Right lobe of liver (tissue), 6 donors: Measurements from ENCODE around the gene PDE10A. TPM values are rescaled to one million over a fixed set of nuclear protein-coding genes. Genes with fewer than 3 reads are reported as not detected.

ENCODE experiments used
- ATAC-seq, 4 donors: fragments of 200-7000 bp; cut with Tn5 transposase; one replicate each; pipeline ENCODE4 v1.9.1; 2020; ENCODE audit warnings: mild to moderate bottlenecking in 4 of 4, moderate library complexity in 4 of 4
- DNase-seq, 3 donors: peaks; one replicate each; pipeline ENCODE4 v3.0.0-alpha.2; 2020
- H3K27ac ChIP-seq, 3 donors: fragments of 200-600 bp; one replicate each; pipeline ENCODE4 v1.8.0; 2022
- H3K27me3 ChIP-seq, 2 donors: fragments of 200-600 bp; one replicate each; pipeline ENCODE4 v1.8.0; 2022
- H3K36me3 ChIP-seq, 4 donors: fragments of 200-600 bp; sonication (generic) in 1 of 4; one replicate each; pipeline versions ENCODE4 v1.5.1 to v1.8.0; 2017 to 2022; ENCODE audit warnings: control low read depth in 1 of 4
- H3K4me1 ChIP-seq, 4 donors: fragments of 200-600 bp; sonication (generic) in 1 of 4; one replicate each; pipeline versions ENCODE4 v1.5.1 to v1.8.0; 2017 to 2022; ENCODE audit warnings: control low read depth in 1 of 4
- H3K4me3 ChIP-seq, 3 donors: fragments of 200-600 bp; one replicate each; pipeline ENCODE4 v1.8.0; 2022
- H3K9me3 ChIP-seq, 4 donors: fragments of 200-600 bp; sonication (generic) in 1 of 4; one replicate each; pipeline versions ENCODE4 v1.5.1 to v1.8.0; 2017 to 2022; ENCODE audit warnings: control low read depth in 1 of 4
- POLR2A ChIP-seq: fragments of 450-650 bp; IDR thresholded peaks from one replicate; pipeline ENCODE4 v1.6.1; 2017; ENCODE audit warnings: antibody characterized with exemption, mild to moderate bottlenecking
- WGBS: methylation state at CpG from one replicate; pipeline ENCODE4 v1.1.6; 2018; ENCODE audit warnings: low coverage, low lambda C conversion rate; ENCODE audit not compliant: insufficient coverage; ENCODE audit errors: missing lambda C conversion rate; 5-methylcytosine and 5-hydroxymethylcytosine counted together
- intact Hi-C, 2 donors: fragments of 100-400 bp; cut with DNase I; formaldehyde crosslinking; loops; one replicate each; pipeline versions ENCODE4 v1.11.2 to v1.14.1; 2022
- total RNA-seq, 6 experiments: library from RNA; depleted of rRNA in 2 of 6; stranded (reverse); fragments of >200 nt in 2 of 6; fragmentation: NEBNext Ultra II Directional in 3 of 6; extraction: Animal tissue kit (Norgen Biotek cat#: 25700) in 3 of 6; gene quantifications; one replicate each; pipeline versions ENCODE4 v1.1.0 to v1.2.4, GENCODE V29; 2016 to 2023
- TF ChIP-seq, protein P1 (sequence below), 4 donors: fragments of 200-600 bp in 3 of 4; fragments of 450-650 bp in 1 of 4; IDR thresholded peaks; one replicate each; pipeline versions ENCODE4 v1.5.1 to v1.8.0; 2016 to 2022; ENCODE audit warnings: antibody characterized with exemption in 4 of 4, mild to moderate bottlenecking in 2 of 4
- donor health status: DM: no; HTN: yes; CAD: no.
- donor health status: DM: no; HTN: no; CAD: no.
- donor health status: DM: no; HTN: no; CAD: no.
- donor health status: DM: no; HTN: yes; CAD: no.
- donor health status: DM: no; HTN: yes; CAD: no.

PDE10A gene
- total RNA-seq, 6 experiments from 2014 or later, result 0.48 to 1.5 (median 0.65) TPM

DNA sequence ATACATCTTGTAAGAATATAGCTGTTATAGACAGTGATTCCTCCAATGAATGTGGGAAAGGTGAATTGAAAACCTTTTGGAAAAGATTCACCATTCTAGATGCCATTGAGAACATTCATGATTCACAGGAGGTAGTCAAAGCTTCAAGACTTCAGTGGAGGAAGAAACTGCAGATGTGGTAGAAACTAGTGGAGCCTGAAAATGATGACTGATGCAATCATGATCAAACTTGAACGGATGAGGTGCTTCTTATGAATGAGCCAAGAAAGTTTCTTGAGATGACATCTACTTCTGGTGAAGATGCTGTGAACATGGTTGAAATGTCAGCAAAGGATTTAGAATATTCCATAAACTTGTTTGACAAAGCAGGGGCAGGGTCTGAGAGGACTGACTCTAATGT, 286.9 kb downstream of the PDE10A start:
- Histone ChIP-seq H3K36me3 (no peaks in the 10 kb centered on the region), H3K9me3 (no peaks in the 10 kb centered on the region), H3K4me3 (no peak overlapping the region), H3K27ac (no peak overlapping the region), H3K27me3 (no peaks in the 10 kb centered on the region), H3K4me1 (no peaks in the 10 kb centered on the region)
- DNase-seq (no peak), ATAC-seq (no peak)
- intact Hi-C loops, result no loop called here
- WGBS, result 33% methylated on average over 1 of the region's 1 CpG
- TF ChIP-seq, protein P1, sequence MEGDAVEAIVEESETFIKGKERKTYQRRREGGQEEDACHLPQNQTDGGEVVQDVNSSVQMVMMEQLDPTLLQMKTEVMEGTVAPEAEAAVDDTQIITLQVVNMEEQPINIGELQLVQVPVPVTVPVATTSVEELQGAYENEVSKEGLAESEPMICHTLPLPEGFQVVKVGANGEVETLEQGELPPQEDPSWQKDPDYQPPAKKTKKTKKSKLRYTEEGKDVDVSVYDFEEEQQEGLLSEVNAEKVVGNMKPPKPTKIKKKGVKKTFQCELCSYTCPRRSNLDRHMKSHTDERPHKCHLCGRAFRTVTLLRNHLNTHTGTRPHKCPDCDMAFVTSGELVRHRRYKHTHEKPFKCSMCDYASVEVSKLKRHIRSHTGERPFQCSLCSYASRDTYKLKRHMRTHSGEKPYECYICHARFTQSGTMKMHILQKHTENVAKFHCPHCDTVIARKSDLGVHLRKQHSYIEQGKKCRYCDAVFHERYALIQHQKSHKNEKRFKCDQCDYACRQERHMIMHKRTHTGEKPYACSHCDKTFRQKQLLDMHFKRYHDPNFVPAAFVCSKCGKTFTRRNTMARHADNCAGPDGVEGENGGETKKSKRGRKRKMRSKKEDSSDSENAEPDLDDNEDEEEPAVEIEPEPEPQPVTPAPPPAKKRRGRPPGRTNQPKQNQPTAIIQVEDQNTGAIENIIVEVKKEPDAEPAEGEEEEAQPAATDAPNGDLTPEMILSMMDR (IDR thresholded peaks at IDR 0.05), result no peak

DNA sequence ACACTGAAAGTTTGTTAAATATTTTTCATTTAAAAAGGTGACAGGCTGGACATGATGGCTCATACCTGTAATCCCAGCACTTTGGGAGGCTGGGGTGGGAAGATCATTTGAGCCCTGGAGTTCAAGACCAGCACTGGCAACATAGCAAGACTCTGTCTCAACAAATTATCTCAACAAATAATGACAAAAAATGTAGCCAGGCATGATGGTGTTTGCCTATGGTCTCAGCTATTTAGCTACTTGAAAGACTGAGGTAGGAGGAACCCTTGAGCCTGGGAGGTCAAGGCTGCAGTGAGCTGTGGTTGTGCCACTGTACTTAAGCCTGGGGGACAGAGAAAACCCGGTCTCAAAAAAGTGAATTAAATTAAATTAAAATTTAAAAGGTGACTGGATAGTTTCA, 297.7 kb downstream of the PDE10A start:
- WGBS, result 62% methylated on average over 1 of the region's 1 CpG
- H3K36me3 ChIP-seq, result no peaks in the 10 kb centered on the region
- no peak overlapping the region for H3K4me3 ChIP-seq
- intact Hi-C loops, result no loop called here
- no peaks in the 10 kb centered on the region for H3K4me1 ChIP-seq
- TF ChIP-seq, protein P1 (IDR thresholded peaks at IDR 0.05), result no peak
- TF ChIP-seq POLR2A, result no peak
- no peaks in the 10 kb centered on the region for H3K9me3 ChIP-seq
- no peak overlapping the region for H3K27ac ChIP-seq
- DNase-seq (no peak), ATAC-seq (no peak)
- H3K27me3 ChIP-seq, result no peaks in the 10 kb centered on the region

DNA sequence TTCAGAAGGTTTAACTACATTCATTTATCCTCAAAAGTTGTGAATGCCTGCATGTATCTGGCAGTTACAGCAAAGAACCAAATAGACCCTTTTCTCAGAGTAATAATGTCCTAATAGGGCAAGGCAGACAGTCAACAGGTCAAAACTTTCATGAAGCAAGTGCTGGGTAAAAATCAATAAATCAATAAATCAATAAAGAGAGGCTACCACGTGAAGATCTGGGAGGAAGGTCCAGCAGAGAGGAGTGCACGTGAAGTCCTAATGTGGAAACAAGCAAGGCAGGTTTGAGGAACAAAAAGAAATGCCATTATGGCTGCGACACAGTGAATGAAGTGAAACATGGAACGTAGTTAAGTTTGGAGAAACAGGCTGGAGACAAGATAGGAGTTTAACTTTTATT, 317.3 kb downstream of the PDE10A start:
- 52% methylated on average over 4 of the region's 4 CpGs for WGBS
- no peak for TF ChIP-seq POLR2A
- TF ChIP-seq, protein P1 (IDR thresholded peaks at IDR 0.05), result no peak
- Histone ChIP-seq H3K4me1 (no peaks in the 10 kb centered on the region), H3K36me3 (no peaks in the 10 kb centered on the region), H3K27ac (no peak overlapping the region), H3K27me3 (no peaks in the 10 kb centered on the region), H3K4me3 (no peak overlapping the region), H3K9me3 (no peaks in the 10 kb centered on the region)
- no peak for ATAC-seq
- no peak for DNase-seq
- intact Hi-C loops, result no loop called here

DNA sequence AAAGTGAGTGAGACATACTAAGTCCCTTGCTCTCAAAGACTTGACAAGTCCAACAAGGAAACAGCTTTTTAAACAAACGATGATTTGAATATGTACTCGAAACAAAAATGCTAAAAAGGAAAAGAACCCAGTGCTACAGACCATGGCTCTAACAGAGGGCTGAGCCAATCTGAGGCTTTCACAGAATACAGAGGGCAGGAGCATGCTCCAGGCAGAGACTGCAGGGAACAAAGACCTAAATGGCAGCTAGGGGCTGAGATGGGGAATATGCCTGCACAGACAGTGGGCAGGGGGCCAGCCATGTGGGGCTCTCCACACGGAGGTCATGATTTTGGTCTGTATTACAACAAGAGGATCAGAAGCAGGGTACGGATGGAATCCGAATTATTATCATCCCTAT, 322.5 kb downstream of the PDE10A start:
- intact Hi-C loops, result no loop called here
- ATAC-seq, result no peak
- H3K27ac ChIP-seq, result no peak overlapping the region
- WGBS, result 46% methylated on average over 5 of the region's 5 CpGs
- no peaks in the 10 kb centered on the region for H3K27me3 ChIP-seq
- H3K36me3 ChIP-seq, result no peaks in the 10 kb centered on the region
- no peak for DNase-seq
- no peaks in the 10 kb centered on the region for H3K9me3 ChIP-seq
- no peak for TF ChIP-seq POLR2A
- TF ChIP-seq, protein P1 (IDR thresholded peaks at IDR 0.05), result no peak
- no peak overlapping the region for H3K4me3 ChIP-seq
- H3K4me1 ChIP-seq, result no peaks in the 10 kb centered on the region

DNA sequence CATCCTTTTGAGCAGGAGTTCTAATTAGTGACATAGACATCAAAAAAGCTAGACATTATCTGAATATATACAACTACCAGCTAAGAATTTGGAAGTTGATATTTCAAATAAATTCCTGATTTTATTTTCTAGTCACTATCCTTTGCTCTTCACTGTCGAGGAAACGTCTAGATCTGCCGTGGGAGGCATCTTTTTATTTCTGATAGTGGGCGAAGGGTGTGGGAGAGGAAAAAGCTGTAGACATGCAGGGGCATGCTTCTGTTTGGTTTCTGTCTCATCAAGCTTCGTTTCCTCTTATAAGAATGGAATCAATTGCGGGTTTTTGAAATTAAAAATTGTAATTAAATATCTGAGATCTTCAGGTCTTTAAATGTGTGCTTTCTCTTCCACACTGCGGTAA, 337.4 kb downstream of the PDE10A start:
- Histone ChIP-seq H3K4me1 (no peaks in the 10 kb centered on the region), H3K4me3 (no peak overlapping the region), H3K36me3 (no peaks in the 10 kb centered on the region), H3K9me3 (no peaks in the 10 kb centered on the region), H3K27me3 (no peaks in the 10 kb centered on the region), H3K27ac (no peak overlapping the region)
- no peak for DNase-seq
- WGBS, result 44% methylated on average over 7 of the region's 7 CpGs
- intact Hi-C loops, result no loop called here
- ATAC-seq, result no peak
- TF ChIP-seq POLR2A, result no peak
- TF ChIP-seq, protein P1 (IDR thresholded peaks at IDR 0.05), result no peak
